Cerebellar nuclear complex (tissue), 1 donor: Measurements from ENCODE around the gene NR4A1.

Experiments used
- DNase-seq, 2 experiments: peaks; one replicate each; lab custom pipeline; 2025; lab: John Stamatoyannopoulos, UW

Gene NR4A1

GRCh38 chr12:52050758-52051541, at the start of gene NR4A1:
NR4A1 (plus strand) TSS chr12:52051442; CDS start chr12:52054329, 2,887 bp downstream.
- DNase-seq, result peak in 1 of 2 experiments; percentile 33

- no peak for DNase-seq
Observed at GRCh38 chr12:52003016-52003550, 48.2 kb upstream of the NR4A1 start.

GRCh38 chr12:52003591-52003990, 47.7 kb upstream of the NR4A1 start:
- DNase-seq, result no peak

- no peak for DNase-seq
Observed at GRCh38 chr12:52004042-52004648, 47.1 kb upstream of the NR4A1 start.

GRCh38 chr12:52005218-52005902, 45.9 kb upstream of the NR4A1 start:
- no peak for DNase-seq

GRCh38 chr12:52005903-52006703, 45.1 kb upstream of the NR4A1 start:
- no peak for DNase-seq

- DNase-seq, result no peak
Observed at GRCh38 chr12:52006726-52007157, 44.5 kb upstream of the NR4A1 start, which contains the start of gene TAMALIN. TAMALIN (plus strand) TSS chr12:52006946; CDS start chr12:52007020, 74 bp downstream.

- no peak for DNase-seq
Observed at GRCh38 chr12:52007158-52007921, 43.9 kb upstream of the NR4A1 start.

GRCh38 chr12:52007982-52008510, 43.2 kb upstream of the NR4A1 start:
- DNase-seq, result no peak

- DNase-seq, result no peak
Observed at GRCh38 chr12:52009081-52009751, 42.0 kb upstream of the NR4A1 start.

GRCh38 chr12:52010152-52010622, 41.1 kb upstream of the NR4A1 start:
- DNase-seq, result no peak

GRCh38 chr12:52010692-52011601, 40.3 kb upstream of the NR4A1 start:
- no peak for DNase-seq

- no peak for DNase-seq
Observed at GRCh38 chr12:52011602-52012214, 39.5 kb upstream of the NR4A1 start.

GRCh38 chr12:52013626-52014310, 37.5 kb upstream of the NR4A1 start:
- no peak for DNase-seq

- no peak for DNase-seq
Observed at GRCh38 chr12:52014567-52015530, 36.4 kb upstream of the NR4A1 start.

GRCh38 chr12:52015532-52016041, 35.7 kb upstream of the NR4A1 start:
- no peak for DNase-seq
